ENCODE measurements around the gene TRIP13. TPM values are rescaled to one million over a fixed set of nuclear protein-coding genes. Genes with fewer than 3 reads are reported as not detected.

The TRIP13 gene
- total RNA-seq, 1 experiment from 2014 or later, result 45.9 TPM

GRCh38 chr5:930866-931265 lies 38.2 kb downstream of the TRIP13 start:
- DNase-seq (ENCODE audit: low read depth, low spot score), result no peak
- no TSS peak for BruUV-seq (replicated peaks)
- CTCF ChIA-PET, result no interaction called here

GRCh38 chr5:931570-932145 lies 39.0 kb downstream of the TRIP13 start:
- in situ Hi-C loops (cut with HindIII; ENCODE audit: low pct_unique_long_range_greater_than_20kb, low sequenced_read_pairs), result no loop called here
- ATAC-seq, result no peak
- Histone ChIP-seq H3K27me3 (ENCODE audit: control insufficient read depth, insufficient read depth, low read length) (no peaks in the 10 kb centered on the region), H3K9me3 (ENCODE audit: control insufficient read depth, insufficient read depth, low read depth, low read length) (no peaks in the 10 kb centered on the region), H3K4me3 (ENCODE audit: low read depth in 2 of 2, low read length in 2 of 2) (no peak overlapping the region), H3K4me1 (ENCODE audit: control insufficient read depth, insufficient read depth, low read length) (no peaks in the 10 kb centered on the region), H3K27ac (ENCODE audit: low read length) (no peak overlapping the region), H3K36me3 (ENCODE audit: control insufficient read depth, insufficient read depth, low read length) (no peaks in the 10 kb centered on the region)
- no TSS peak for BruUV-seq (replicated peaks)
- no peak for TF ChIP-seq POLR2AphosphoS5 (IDR thresholded peaks at IDR 0.05; ENCODE audit: low read depth, low read length)
- TF ChIP-seq TCF7L2 (IDR thresholded peaks at IDR 0.05; ENCODE audit: low read depth, low read length), result no peak
- no peak for TF ChIP-seq SIN3A (IDR thresholded peaks at IDR 0.05; ENCODE audit: borderline replicate concordance, insufficient read depth, low read depth, low read length)
- no peak for TF ChIP-seq CTCF (IDR thresholded peaks at IDR 0.05)
- TF ChIP-seq, protein P1, sequence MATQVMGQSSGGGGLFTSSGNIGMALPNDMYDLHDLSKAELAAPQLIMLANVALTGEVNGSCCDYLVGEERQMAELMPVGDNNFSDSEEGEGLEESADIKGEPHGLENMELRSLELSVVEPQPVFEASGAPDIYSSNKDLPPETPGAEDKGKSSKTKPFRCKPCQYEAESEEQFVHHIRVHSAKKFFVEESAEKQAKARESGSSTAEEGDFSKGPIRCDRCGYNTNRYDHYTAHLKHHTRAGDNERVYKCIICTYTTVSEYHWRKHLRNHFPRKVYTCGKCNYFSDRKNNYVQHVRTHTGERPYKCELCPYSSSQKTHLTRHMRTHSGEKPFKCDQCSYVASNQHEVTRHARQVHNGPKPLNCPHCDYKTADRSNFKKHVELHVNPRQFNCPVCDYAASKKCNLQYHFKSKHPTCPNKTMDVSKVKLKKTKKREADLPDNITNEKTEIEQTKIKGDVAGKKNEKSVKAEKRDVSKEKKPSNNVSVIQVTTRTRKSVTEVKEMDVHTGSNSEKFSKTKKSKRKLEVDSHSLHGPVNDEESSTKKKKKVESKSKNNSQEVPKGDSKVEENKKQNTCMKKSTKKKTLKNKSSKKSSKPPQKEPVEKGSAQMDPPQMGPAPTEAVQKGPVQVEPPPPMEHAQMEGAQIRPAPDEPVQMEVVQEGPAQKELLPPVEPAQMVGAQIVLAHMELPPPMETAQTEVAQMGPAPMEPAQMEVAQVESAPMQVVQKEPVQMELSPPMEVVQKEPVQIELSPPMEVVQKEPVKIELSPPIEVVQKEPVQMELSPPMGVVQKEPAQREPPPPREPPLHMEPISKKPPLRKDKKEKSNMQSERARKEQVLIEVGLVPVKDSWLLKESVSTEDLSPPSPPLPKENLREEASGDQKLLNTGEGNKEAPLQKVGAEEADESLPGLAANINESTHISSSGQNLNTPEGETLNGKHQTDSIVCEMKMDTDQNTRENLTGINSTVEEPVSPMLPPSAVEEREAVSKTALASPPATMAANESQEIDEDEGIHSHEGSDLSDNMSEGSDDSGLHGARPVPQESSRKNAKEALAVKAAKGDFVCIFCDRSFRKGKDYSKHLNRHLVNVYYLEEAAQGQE (IDR thresholded peaks at IDR 0.05; ENCODE audit: insufficient read depth in 1 of 2, low read depth in 2 of 2, low read length in 1 of 2), result no peak
- DNase-seq (ENCODE audit: low read depth, low spot score), result no peak
- intact Hi-C loops (cut with micrococcal nuclease; ENCODE audit: unreplicated experiment), result no loop called here
- POLR2A ChIA-PET, result no interaction called here
- CTCF ChIA-PET, result interaction anchor here (0.7 kb wide), 1 partner anchor 165 kb away, joined by 4 read pairs; no protein-coding TSS in a partner anchor

More at GRCh38 chr5:930866-931265, 38.2 kb downstream of the TRIP13 start:
- TF ChIP-seq SIN3A (IDR thresholded peaks at IDR 0.05; ENCODE audit: borderline replicate concordance, insufficient read depth, low read depth, low read length) (no peak), CTCF (IDR thresholded peaks at IDR 0.05) (no peak), TCF7L2 (IDR thresholded peaks at IDR 0.05; ENCODE audit: low read depth, low read length) (no peak), POLR2AphosphoS5 (IDR thresholded peaks at IDR 0.05; ENCODE audit: low read depth, low read length) (no peak)
- TF ChIP-seq, protein P1 (IDR thresholded peaks at IDR 0.05; ENCODE audit: insufficient read depth in 1 of 2, low read depth in 2 of 2, low read length in 1 of 2), result no peak
- no peak overlapping the region for H3K4me3 ChIP-seq (ENCODE audit: low read depth in 2 of 2, low read length in 2 of 2)
- in situ Hi-C loops (cut with HindIII; ENCODE audit: low pct_unique_long_range_greater_than_20kb, low sequenced_read_pairs) (no loop called here), intact Hi-C loops (cut with micrococcal nuclease; ENCODE audit: unreplicated experiment) (no loop called here)
- H3K36me3 ChIP-seq (ENCODE audit: control insufficient read depth, insufficient read depth, low read length), result no peaks in the 10 kb centered on the region
- POLR2A ChIA-PET, result no interaction called here
- no peaks in the 10 kb centered on the region for H3K4me1 ChIP-seq (ENCODE audit: control insufficient read depth, insufficient read depth, low read length)
- no peaks in the 10 kb centered on the region for H3K9me3 ChIP-seq (ENCODE audit: control insufficient read depth, insufficient read depth, low read depth, low read length)
- no peaks in the 10 kb centered on the region; the same call in 1 of the 2 replicates for H3K27me3 ChIP-seq (ENCODE audit: control insufficient read depth, insufficient read depth, low read length)
- no peak for ATAC-seq
- H3K27ac ChIP-seq (ENCODE audit: low read length), result no peak overlapping the region

Measured in Panc1 (cell line).